SW480 (cell line): ENCODE data around the gene TSPEAR.
"Not testable (repeated sequence)": the region's sequence is repeated elsewhere in the genome, so short reads cannot be mapped to it uniquely, and the experiment has no call there.

Experiments
- DNase-seq: peaks from one replicate; pipeline ENCODE4 v3.0.0-alpha.2; 2016; ENCODE audit warnings: low spot score

The TSPEAR gene

GRCh38 chr21:44585892-44586291 is 125.5 kb downstream of the TSPEAR start:
- no peak for DNase-seq

GRCh38 chr21:44583800-44584147 is 127.6 kb downstream of the TSPEAR start:
- DNase-seq, result peak; percentile 62

GRCh38 chr21:44583089-44583799 is 128.1 kb downstream of the TSPEAR start:
- no peak for DNase-seq

GRCh38 chr21:44582055-44582454 is 129.3 kb downstream of the TSPEAR start:
- DNase-seq, result no peak

- no peak for DNase-seq
Measured at GRCh38 chr21:44581158-44581557, 130.2 kb downstream of the TSPEAR start.

- not testable (repeated sequence) for DNase-seq
Measured at GRCh38 chr21:44580231-44580821, 131.0 kb downstream of the TSPEAR start, which contains the start of gene KRTAP10-5. TSS of gene KRTAP10-5 (minus strand) at chr21:44580604. CDS start at chr21:44580578, 26 bp downstream.

- no peak for DNase-seq
Measured at GRCh38 chr21:44579833-44580144, 131.6 kb downstream of the TSPEAR start.

- no peak for DNase-seq
Measured at GRCh38 chr21:44579056-44579832, 132.1 kb downstream of the TSPEAR start.

- DNase-seq, result no peak
Measured at GRCh38 chr21:44578371-44579055, 132.9 kb downstream of the TSPEAR start.

GRCh38 chr21:44576025-44576420 is 135.3 kb downstream of the TSPEAR start:
- no peak for DNase-seq

- no peak for DNase-seq
Measured at GRCh38 chr21:44575307-44576024, 135.9 kb downstream of the TSPEAR start.

GRCh38 chr21:44574457-44575306 is 136.7 kb downstream of the TSPEAR start:
- DNase-seq, result peak; percentile 50

- not testable (repeated sequence) for DNase-seq
Measured at GRCh38 chr21:44573630-44574456, 137.5 kb downstream of the TSPEAR start, which contains the start of gene KRTAP10-4. TSS of gene KRTAP10-4 (plus strand) at chr21:44573729. CDS start at chr21:44573759, 30 bp downstream.

- peak; percentile 23 for DNase-seq
Measured at GRCh38 chr21:44572959-44573583, 138.3 kb downstream of the TSPEAR start.

- DNase-seq, result no peak
Measured at GRCh38 chr21:44571844-44572782, 139.3 kb downstream of the TSPEAR start.

GRCh38 chr21:44571296-44571695 is 140.1 kb downstream of the TSPEAR start:
- no peak for DNase-seq

GRCh38 chr21:44569861-44570517 is 141.4 kb downstream of the TSPEAR start:
- DNase-seq, result no peak
